Vagina (tissue), 2 donors: ENCODE results near the gene HPCA.

Source experiments
- CTCF ChIP-seq, 3 experiments: fragments of 450-650 bp in 2 of 3; fragments of 200-600 bp in 1 of 3; sonication (generic) in 1 of 3; IDR thresholded peaks; one replicate each; pipeline ENCODE4 v1.5.1; 2017 to 2019; ENCODE audit warnings: antibody characterized with exemption in 3 of 3, mild to moderate bottlenecking in 2 of 3, moderate library complexity in 2 of 3
- POLR2A ChIP-seq, 2 donors: fragments of 450-650 bp; IDR thresholded peaks; one replicate each; pipeline ENCODE4 v1.6.1; 2017; ENCODE audit warnings: antibody characterized with exemption in 2 of 2, mild to moderate bottlenecking in 2 of 2, moderate library complexity in 2 of 2
- POLR2AphosphoS5 ChIP-seq, 2 donors: sonication (generic); formaldehyde crosslinking; IDR thresholded peaks; one replicate each; pipeline ENCODE4 v1.9.0; 2017; ENCODE audit warnings: antibody characterized with exemption in 2 of 2, mild to moderate bottlenecking in 2 of 2, low read depth in 1 of 2; ENCODE audit not compliant: insufficient read depth in 1 of 2

DNA sequence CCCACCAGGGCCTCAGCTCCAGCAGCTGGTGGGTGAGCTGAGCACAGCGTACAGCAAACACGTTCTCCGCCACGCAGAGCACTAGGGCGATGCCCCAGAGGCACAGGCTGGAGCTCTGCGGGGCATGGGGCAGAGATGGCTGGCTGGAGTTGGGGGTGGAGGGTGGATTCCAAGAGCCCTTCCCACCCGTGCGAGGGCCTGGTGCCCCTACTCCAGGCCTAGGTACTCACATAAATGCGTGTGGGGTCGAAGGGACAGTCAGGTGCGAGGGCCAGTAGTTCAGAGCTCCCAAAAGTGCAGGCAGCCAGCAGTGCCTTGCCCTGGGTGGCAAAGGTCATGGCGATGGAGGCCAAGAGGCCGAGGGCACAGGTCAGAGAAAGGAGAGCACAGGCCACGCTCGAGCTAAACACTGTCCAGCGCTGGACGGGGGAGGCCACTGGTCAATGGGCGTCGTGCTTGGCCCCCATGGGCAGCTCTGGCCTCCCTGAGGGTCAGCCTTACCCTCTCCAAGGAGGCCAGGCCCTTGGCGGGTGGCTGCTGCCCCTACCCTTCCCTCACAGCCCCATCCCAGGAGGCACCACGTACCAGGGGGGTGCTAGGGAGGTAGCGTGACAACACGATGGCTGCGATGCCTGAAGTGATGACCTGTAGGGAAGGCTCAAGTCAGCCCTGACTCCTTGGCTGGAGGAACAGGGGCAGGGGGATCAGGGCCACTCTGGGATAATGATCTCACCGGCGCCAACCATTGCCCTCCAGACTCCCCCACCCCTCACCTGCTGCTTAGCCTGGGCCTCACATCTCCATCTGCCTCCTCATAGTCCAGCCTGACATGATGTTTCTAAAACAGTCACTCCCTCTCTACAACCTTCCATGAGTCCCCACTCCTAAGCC lies 9.3 kb downstream of the HPCA start:
- TF ChIP-seq CTCF (IDR thresholded peaks at IDR 0.05) (no peak), POLR2A (IDR thresholded peaks at IDR 0.05) (no peak), POLR2AphosphoS5 (IDR thresholded peaks at IDR 0.05; ENCODE audit: insufficient read depth in 1 of 2, low read depth in 1 of 2) (no peak)
